ENCODE data around the gene MPRIP. TPM values are rescaled to one million over a fixed set of nuclear protein-coding genes. Genes with fewer than 3 reads are reported as not detected.

MPRIP gene
- total RNA-seq, 1 donor from 2014 or later = 350 TPM

GRCh38 chr17:17139972-17140589, 97.8 kb downstream of the MPRIP start:
- TF ChIP-seq CTCF (IDR thresholded peaks at IDR 0.05; ENCODE audit: borderline replicate concordance) = no peak
- Histone ChIP-seq H3K36me3 (peaks cover 93% of the 10 kb centered on the region), H3K9me3 (replicated peaks) (no peaks in the 10 kb centered on the region), H3K27me3 (ENCODE audit: low read depth) (no peaks in the 10 kb centered on the region), H3K4me1 (peaks cover 41% of the 10 kb centered on the region), H3K27ac (replicated peaks) (no peak overlapping the region), H3K4me3 (no peak overlapping the region)
- intact Hi-C loops (cut with micrococcal nuclease) = no loop called here
- no peak for DNase-seq

- H3K36me3 ChIP-seq = peaks cover 94% of the 10 kb centered on the region
- intact Hi-C loops (cut with micrococcal nuclease) = no loop called here
- no peak for DNase-seq
- H3K9me3 ChIP-seq (replicated peaks) = no peaks in the 10 kb centered on the region
- H3K27me3 ChIP-seq (ENCODE audit: low read depth) = no peaks in the 10 kb centered on the region
- no peak for TF ChIP-seq CTCF (IDR thresholded peaks at IDR 0.05; ENCODE audit: borderline replicate concordance)
- H3K4me1 ChIP-seq = peaks cover 41% of the 10 kb centered on the region
- peak overlapping the region; percentile 62 for H3K27ac ChIP-seq (replicated peaks)
- H3K4me3 ChIP-seq = no peak overlapping the region
Measured at GRCh38 chr17:17140590-17140980, 98.3 kb downstream of the MPRIP start.

- Histone ChIP-seq H3K27ac (replicated peaks) (peak overlapping the region; percentile 62), H3K27me3 (ENCODE audit: low read depth) (no peaks in the 10 kb centered on the region), H3K4me1 (peaks cover 45% of the 10 kb centered on the region), H3K4me3 (no peak overlapping the region), H3K9me3 (replicated peaks) (no peaks in the 10 kb centered on the region), H3K36me3 (peaks cover 94% of the 10 kb centered on the region)
- TF ChIP-seq CTCF (IDR thresholded peaks at IDR 0.05; ENCODE audit: borderline replicate concordance) = no peak
- DNase-seq = no peak
- intact Hi-C loops (cut with micrococcal nuclease) = no loop called here
Measured at GRCh38 chr17:17141279-17141678, 99.0 kb downstream of the MPRIP start.

GRCh38 chr17:17141860-17142552, 99.7 kb downstream of the MPRIP start:
- peaks cover 94% of the 10 kb centered on the region for H3K36me3 ChIP-seq
- no peaks in the 10 kb centered on the region for H3K9me3 ChIP-seq (replicated peaks)
- peaks cover 49% of the 10 kb centered on the region for H3K4me1 ChIP-seq
- no peak overlapping the region for H3K4me3 ChIP-seq
- DNase-seq = peak; percentile 38
- intact Hi-C loops (cut with micrococcal nuclease) = no loop called here
- peak; percentile 84 for TF ChIP-seq CTCF (IDR thresholded peaks at IDR 0.05; ENCODE audit: borderline replicate concordance)
- H3K27ac ChIP-seq (replicated peaks) = peak overlapping the region; percentile 62
- no peaks in the 10 kb centered on the region for H3K27me3 ChIP-seq (ENCODE audit: low read depth)

- Histone ChIP-seq H3K36me3 (peaks cover 94% of the 10 kb centered on the region), H3K27ac (replicated peaks) (no peak overlapping the region), H3K9me3 (replicated peaks) (no peaks in the 10 kb centered on the region), H3K27me3 (ENCODE audit: low read depth) (no peaks in the 10 kb centered on the region), H3K4me3 (no peak overlapping the region), H3K4me1 (peaks cover 49% of the 10 kb centered on the region)
- intact Hi-C loops (cut with micrococcal nuclease) = no loop called here
- DNase-seq = no peak
- TF ChIP-seq CTCF (IDR thresholded peaks at IDR 0.05; ENCODE audit: borderline replicate concordance) = no peak
Measured at GRCh38 chr17:17142556-17142955, 100.3 kb downstream of the MPRIP start.
